Stomach (tissue), 9 donors: ENCODE results near the gene TMEM186. TPM values are rescaled to one million over a fixed set of nuclear protein-coding genes. Genes with fewer than 3 reads are reported as not detected.
A peak's percentile ranks its signal among the peaks of the same experiment; 100 is the strongest.

Source experiments
- DNase-seq, 2 donors: peaks; one replicate each; pipeline versions ENCODE4 v3.0.0 to v3.0.0-alpha.2; 2013 to 2019
- H3K27ac ChIP-seq, 5 donors: fragments of 200-600 bp in 4 of 5; sonication (generic) in 4 of 5; one replicate each; pipeline ENCODE4 v1.5.1; 2013 to 2019; ENCODE audit warnings: mild to moderate bottlenecking in 1 of 5, moderate library complexity in 1 of 5
- H3K27me3 ChIP-seq, 3 donors: fragments of 200-600 bp; sonication (generic); one replicate each; pipeline ENCODE4 v1.5.1; 2017 to 2019; ENCODE audit warnings: mixed run types in 1 of 3
- H3K36me3 ChIP-seq, 4 donors: fragments of 200-600 bp; sonication (generic); 1 replicate in 3 of 4; 2 replicates in 1 of 4; pipeline ENCODE4 v1.5.1; 2016 to 2019
- H3K4me1 ChIP-seq, 4 donors: fragments of 200-600 bp; sonication (generic); one replicate each; pipeline ENCODE4 v1.5.1; 2016 to 2019
- H3K4me3 ChIP-seq, 4 donors: fragments of 200-600 bp; sonication (generic) in 3 of 4; one replicate each; pipeline ENCODE4 v1.5.1; 2016 to 2019; ENCODE audit warnings: mild to moderate bottlenecking in 1 of 4
- H3K9me3 ChIP-seq, 4 donors: fragments of 200-600 bp; sonication (generic); one replicate each; pipeline ENCODE4 v1.5.1; 2016 to 2019
- EP300 ChIP-seq: sonication (generic); formaldehyde crosslinking; IDR thresholded peaks from one replicate; pipeline ENCODE4 v1.6.1; 2017; ENCODE audit warnings: antibody characterized with exemption
- POLR2A ChIP-seq, 4 donors: fragments of 450-650 bp; IDR thresholded peaks; one replicate each; pipeline ENCODE4 v1.6.1; 2016; ENCODE audit warnings: antibody characterized with exemption in 4 of 4, control low read depth in 2 of 4, mild to moderate bottlenecking in 1 of 4, moderate library complexity in 1 of 4
- POLR2AphosphoS5 ChIP-seq, 3 donors: sonication (generic); formaldehyde crosslinking; IDR thresholded peaks; one replicate each; pipeline ENCODE4 v1.6.1; 2016; ENCODE audit warnings: antibody characterized with exemption in 3 of 3
- WGBS, 5 donors: extraction: QIAGEN DNeasy Blood & Tissue Kit in 3 of 5; methylation state at CpG; one replicate each; pipeline versions ENCODE4 v1.1.5 to v1.1.7; 2013 to 2018; 5-methylcytosine and 5-hydroxymethylcytosine counted together
- intact Hi-C: fragments of 100-400 bp; cut with DNase I; formaldehyde crosslinking; loops from one replicate; pipeline ENCODE4 v1.15.1; 2023; ENCODE audit warnings: low total_unique reads
- polyA plus RNA-seq, 3 donors: library from polyadenylated mRNA; stranded (reverse); fragments of 200-250 nt; gene quantifications; one replicate each; pipeline ENCODE4 v1.2.3, GENCODE V29; 2013
- total RNA-seq, 5 donors: library from RNA; depleted of rRNA; stranded (reverse); fragments of >200 nt; gene quantifications; one replicate each; pipeline versions ENCODE4 v1.1.0 to v1.2.3, GENCODE V29; 2014 to 2016
- TF ChIP-seq, protein P1 (sequence below), 7 experiments: fragments of 450-650 bp in 4 of 7; fragments of 200-600 bp in 3 of 7; sonication (generic) in 3 of 7; IDR thresholded peaks; one replicate each; pipeline ENCODE4 v1.5.1; 2016 to 2019; ENCODE audit warnings: antibody characterized with exemption in 7 of 7, control low read depth in 2 of 7, mild to moderate bottlenecking in 1 of 7
- donor health status: healthy with polysubstance abuse.
- donor health status: Bipolar disorder and iron deficiency.
- donor health status: healthy.

The TMEM186 gene
- total and polyA plus RNA-seq, 8 donors, result 5.3 to 12.9 (median 6.4) TPM; not detected in 1

DNA sequence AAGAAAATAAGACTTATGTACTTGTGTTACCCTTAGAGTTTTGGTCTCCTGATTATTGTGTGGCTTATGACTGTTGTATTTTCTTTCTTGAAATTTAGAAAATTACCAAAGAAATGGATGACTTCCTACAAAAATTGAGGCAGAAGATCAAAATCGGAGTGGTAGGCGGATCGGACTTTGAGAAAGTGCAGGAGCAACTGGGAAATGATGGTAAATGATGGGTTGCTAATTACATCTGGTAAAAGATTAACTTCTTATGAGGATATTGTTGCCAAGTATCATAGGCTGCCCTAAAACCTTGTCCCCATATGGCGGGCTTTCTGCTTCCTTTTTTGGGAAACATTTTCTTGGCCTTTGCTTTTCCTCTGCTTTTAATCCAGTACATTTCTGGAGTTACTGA, 4.3 kb upstream of the TMEM186 start:
- WGBS, 5 donors, result 85 to 92% (median 90%) methylated on average over 4 of the region's 4 CpGs
- DNase-seq, result no peak
- Histone ChIP-seq H3K27me3 (no peaks in the 10 kb centered on the region), H3K9me3 (no peaks in the 10 kb centered on the region), H3K27ac (no peak overlapping the region), H3K4me1 (peaks cover 20 to 39% (median 31%) of the 10 kb centered on the region in 4 donors), H3K4me3 (no peak overlapping the region), H3K36me3 (peaks cover 42 to 61% (median 55%) of the 10 kb centered on the region in 4 donors)
- TF ChIP-seq EP300, result no peak
- TF ChIP-seq, protein P1, sequence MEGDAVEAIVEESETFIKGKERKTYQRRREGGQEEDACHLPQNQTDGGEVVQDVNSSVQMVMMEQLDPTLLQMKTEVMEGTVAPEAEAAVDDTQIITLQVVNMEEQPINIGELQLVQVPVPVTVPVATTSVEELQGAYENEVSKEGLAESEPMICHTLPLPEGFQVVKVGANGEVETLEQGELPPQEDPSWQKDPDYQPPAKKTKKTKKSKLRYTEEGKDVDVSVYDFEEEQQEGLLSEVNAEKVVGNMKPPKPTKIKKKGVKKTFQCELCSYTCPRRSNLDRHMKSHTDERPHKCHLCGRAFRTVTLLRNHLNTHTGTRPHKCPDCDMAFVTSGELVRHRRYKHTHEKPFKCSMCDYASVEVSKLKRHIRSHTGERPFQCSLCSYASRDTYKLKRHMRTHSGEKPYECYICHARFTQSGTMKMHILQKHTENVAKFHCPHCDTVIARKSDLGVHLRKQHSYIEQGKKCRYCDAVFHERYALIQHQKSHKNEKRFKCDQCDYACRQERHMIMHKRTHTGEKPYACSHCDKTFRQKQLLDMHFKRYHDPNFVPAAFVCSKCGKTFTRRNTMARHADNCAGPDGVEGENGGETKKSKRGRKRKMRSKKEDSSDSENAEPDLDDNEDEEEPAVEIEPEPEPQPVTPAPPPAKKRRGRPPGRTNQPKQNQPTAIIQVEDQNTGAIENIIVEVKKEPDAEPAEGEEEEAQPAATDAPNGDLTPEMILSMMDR (IDR thresholded peaks at IDR 0.05), result no peak
- TF ChIP-seq POLR2A (IDR thresholded peaks at IDR 0.05), result no peak
- TF ChIP-seq POLR2AphosphoS5 (IDR thresholded peaks at IDR 0.05), result no peak
- intact Hi-C loops, result loop anchor here (10.0 kb wide), 1 partner anchor 83 kb away; the partner anchor contains the start of gene LITAFD

DNA sequence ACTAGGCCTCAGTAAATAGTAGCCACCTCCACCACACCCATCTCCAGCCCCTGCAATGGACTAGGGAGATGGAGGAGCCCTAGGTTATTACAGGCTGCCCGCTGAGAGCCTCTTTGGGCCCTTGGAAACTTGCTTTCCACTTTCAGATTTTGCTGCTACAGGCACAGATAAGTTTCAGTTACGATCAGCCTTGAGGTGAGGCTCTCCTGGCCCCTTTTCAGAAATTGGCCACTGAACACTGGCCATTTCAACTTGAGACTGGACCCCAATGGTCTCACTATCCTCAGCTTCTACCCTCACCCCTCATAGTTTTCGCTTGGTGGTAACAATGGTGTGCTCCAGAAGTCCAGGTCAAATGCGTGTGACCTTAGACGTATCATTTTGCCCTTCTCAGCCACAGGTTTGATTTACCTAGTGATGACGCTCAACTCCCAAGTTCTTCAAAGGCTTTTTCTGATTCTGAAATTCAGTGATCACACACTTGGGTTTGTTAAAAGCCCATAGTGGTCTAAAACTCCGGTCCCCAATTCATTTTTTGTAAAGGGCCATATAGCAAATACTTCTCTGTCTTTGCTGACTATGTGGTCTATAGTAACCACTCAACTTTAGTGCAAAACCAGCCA, 1.2 kb upstream of the TMEM186 start:
- Histone ChIP-seq H3K27ac (peak overlapping the region in 4 of 5 donors; percentile 85 to 90 (median 88)), H3K36me3 (peaks cover 18 to 31% (median 25%) of the 10 kb centered on the region in 4 donors), H3K27me3 (no peaks in the 10 kb centered on the region), H3K9me3 (no peaks in the 10 kb centered on the region), H3K4me1 (peaks cover 20 to 56% (median 44%) of the 10 kb centered on the region in 4 donors), H3K4me3 (peak overlapping the region; percentile 66 to 97 (median 96))
- peak in 1 of 2 donors; percentile 20 for DNase-seq
- no peak for TF ChIP-seq POLR2AphosphoS5 (IDR thresholded peaks at IDR 0.05)
- TF ChIP-seq POLR2A (IDR thresholded peaks at IDR 0.05), result no peak
- TF ChIP-seq, protein P1 (IDR thresholded peaks at IDR 0.05), result no peak
- no peak for TF ChIP-seq EP300
- 29 to 42% (median 32%) methylated on average over 7 of the region's 7 CpGs for WGBS, 5 donors
- intact Hi-C loops, result loop anchor here (10.0 kb wide), 1 partner anchor 134 kb away; no protein-coding TSS in a partner anchor

DNA sequence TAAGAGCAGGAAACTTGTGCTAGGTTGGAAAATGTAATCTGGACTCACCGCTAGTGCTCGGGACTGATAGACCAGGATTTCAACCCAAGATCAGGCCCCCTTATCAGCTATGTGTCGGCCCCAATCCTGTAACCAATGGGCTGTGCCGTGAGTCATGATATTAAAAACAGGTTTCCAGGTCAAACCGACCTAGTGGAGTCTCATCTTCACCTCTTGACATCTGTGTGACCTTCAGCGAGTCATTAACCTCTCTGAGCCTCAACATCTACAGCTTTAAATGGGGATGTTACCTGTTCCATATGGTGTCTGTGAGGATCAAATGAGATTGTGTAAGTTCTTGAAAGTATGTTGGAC, 712 bp upstream of the TMEM186 start:
- no peak for TF ChIP-seq POLR2A (IDR thresholded peaks at IDR 0.05)
- no peak for TF ChIP-seq POLR2AphosphoS5 (IDR thresholded peaks at IDR 0.05)
- TF ChIP-seq, protein P1 (IDR thresholded peaks at IDR 0.05), result no peak
- no peak for TF ChIP-seq EP300
- 0 to 1% (median 1%) methylated on average over 6 of the region's 6 CpGs for WGBS, 5 donors
- Histone ChIP-seq H3K27me3 (no peaks in the 10 kb centered on the region), H3K9me3 (no peaks in the 10 kb centered on the region), H3K27ac (peak overlapping the region; percentile 85 to 90 (median 86)), H3K4me1 (peaks cover 20 to 56% (median 44%) of the 10 kb centered on the region in 4 donors), H3K36me3 (peaks cover 16 to 26% (median 20%) of the 10 kb centered on the region in 4 donors), H3K4me3 (peak overlapping the region; percentile 66 to 97 (median 96))
- peak in 1 of 2 donors; percentile 44 for DNase-seq
- intact Hi-C loops, result loop anchor here (10.0 kb wide), 1 partner anchor 133 kb away; no protein-coding TSS in a partner anchor

DNA sequence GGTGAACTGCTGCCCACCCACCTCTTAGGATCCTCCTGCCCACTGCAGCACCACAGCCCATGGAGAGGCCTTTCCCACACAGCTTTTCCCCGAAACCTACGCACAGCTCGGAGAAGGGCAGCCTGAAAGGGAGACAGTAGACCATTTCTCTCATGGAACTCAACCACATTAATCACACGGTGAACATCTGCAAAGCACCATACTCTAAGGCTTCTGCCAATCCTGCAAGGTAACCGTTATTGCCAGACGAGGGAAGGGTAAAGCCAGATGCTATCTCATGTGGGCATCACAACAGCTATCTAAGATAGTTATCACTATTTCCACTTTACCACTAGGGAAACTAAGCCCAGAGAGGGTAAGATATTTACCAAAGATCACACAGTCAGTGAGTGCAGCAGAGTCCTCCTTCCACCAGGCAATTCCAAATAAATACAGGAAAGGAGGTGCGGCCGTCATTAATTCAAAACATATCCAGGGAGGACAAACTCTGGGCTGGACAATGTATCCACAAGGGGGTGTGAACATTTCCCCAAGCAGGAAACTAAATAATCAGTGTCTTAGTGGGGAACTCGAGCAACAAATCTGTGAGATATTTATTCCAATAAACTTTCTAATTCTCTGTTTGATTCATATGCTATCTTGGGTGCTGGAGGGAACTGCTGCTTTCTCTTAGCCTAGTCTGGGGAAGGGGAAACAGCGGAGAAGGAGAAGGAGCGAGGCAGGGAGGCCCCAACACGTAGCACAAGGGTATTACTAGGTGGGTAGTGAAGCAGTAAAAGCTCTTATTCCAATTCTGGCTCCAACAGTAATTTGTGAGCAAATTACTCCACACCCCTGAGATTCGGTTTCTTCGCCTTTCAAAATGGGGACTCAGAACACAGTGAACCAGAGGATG, 723 bp downstream of the TMEM186 start:
- intact Hi-C loops, result loop anchor here (10.0 kb wide), 1 partner anchor 132 kb away; no protein-coding TSS in a partner anchor

More for the DNA sequence above, 723 bp downstream of the TMEM186 start:
- Histone ChIP-seq H3K36me3 (peaks cover 2 to 17% (median 6%) of the 10 kb centered on the region in 4 donors), H3K4me3 (peak overlapping the region; percentile 66 to 97 (median 96)), H3K9me3 (no peaks in the 10 kb centered on the region), H3K4me1 (peaks cover 20 to 56% (median 44%) of the 10 kb centered on the region in 4 donors), H3K27me3 (no peaks in the 10 kb centered on the region), H3K27ac (peak overlapping the region; percentile 70 to 90 (median 86))
- TF ChIP-seq EP300 (no peak), POLR2A (IDR thresholded peaks at IDR 0.05) (no peak), POLR2AphosphoS5 (IDR thresholded peaks at IDR 0.05) (no peak)
- TF ChIP-seq, protein P1 (IDR thresholded peaks at IDR 0.05), result no peak
- 35 to 39% (median 36%) methylated on average over 14 of the region's 14 CpGs for whole genome bisulfite sequencing, 5 donors
- no peak for DNase-seq
